HepG2 (cell line): Measurements from ENCODE around the gene SERPINB1. TPM values are rescaled to one million over a fixed set of nuclear protein-coding genes. Genes with fewer than 3 reads are reported as not detected.
A peak's percentile ranks its signal among the peaks of the same experiment; 100 is the strongest.

ENCODE experiments used
- KMT2B ChIP-seq: IDR thresholded peaks from 2 replicates; pipeline ENCODE4 v1.6.1; 2016; ENCODE audit warnings: missing genetic modification reagents, missing compliant biosample characterization
- NCOA1 ChIP-seq: sonication (generic); formaldehyde crosslinking; IDR thresholded peaks from 2 replicates; pipeline ENCODE4 v1.9.0; 2021; ENCODE audit warnings: missing genetic modification reagents
- NFAT5 ChIP-seq: sonication (generic); formaldehyde crosslinking; IDR thresholded peaks from 2 replicates; pipeline ENCODE4 v1.4.0; 2020; ENCODE audit warnings: missing genetic modification reagents
- PCBP2 ChIP-seq: fragments of 200-400 bp; formaldehyde crosslinking; optimal IDR thresholded peaks from 2 replicates; pipeline ENCODE3; 2018; ENCODE audit warnings: low read length, low read depth; ENCODE audit not compliant: poor library complexity, severe bottlenecking
- RFXANK ChIP-seq: IDR thresholded peaks from 2 replicates; pipeline ENCODE4 v1.6.1; 2016
- SATB2 ChIP-seq: sonication (generic); formaldehyde crosslinking; IDR thresholded peaks from 2 replicates; pipeline ENCODE4 v1.5.0; 2020; ENCODE audit warnings: missing genetic modification reagents
- SNAPC2 ChIP-seq: sonication (generic); formaldehyde crosslinking; IDR thresholded peaks from 2 replicates; pipeline ENCODE4 v1.8.1; 2022; ENCODE audit warnings: mild to moderate bottlenecking, missing genetic modification reagents
- ZBTB10 ChIP-seq: sonication (generic); formaldehyde crosslinking; IDR thresholded peaks from 2 replicates; pipeline ENCODE4 v1.4.0; 2020; ENCODE audit warnings: missing genetic modification reagents, borderline replicate concordance
- ZBTB38 ChIP-seq: sonication (generic); formaldehyde crosslinking; IDR thresholded peaks from 2 replicates; pipeline ENCODE4 v1.5.1; 2020; ENCODE audit warnings: mild to moderate bottlenecking, missing genetic modification reagents
- ZFY ChIP-seq: sonication (generic); formaldehyde crosslinking; IDR thresholded peaks from 2 replicates; pipeline ENCODE4 v1.4.0; 2020; ENCODE audit warnings: missing genetic modification reagents
- ZSCAN31 ChIP-seq: sonication (generic); formaldehyde crosslinking; IDR thresholded peaks from 2 replicates; pipeline ENCODE4 v1.5.0; 2020; ENCODE audit warnings: low read depth, mild to moderate bottlenecking, missing genetic modification reagents
- polyA plus RNA-seq, 8 experiments: library from polyadenylated mRNA; depleted of rRNA in 3 of 8; stranded (reverse) in 7 of 8; unstranded in 1 of 8; fragments of >200 nt; fragmentation: Illumina TruSeq in 4 of 8; extraction: Trizol in 4 of 8; gene quantifications; 2 replicates each; pipeline versions ENCODE4 v1.2.1 to v1.2.3, GENCODE V29; 2011 to 2016; ENCODE audit warnings: low read depth in 4 of 8, missing spikeins in 1 of 8, mixed read lengths in 1 of 8; ENCODE audit not compliant: insufficient read depth in 1 of 8
- total RNA-seq, 5 experiments: library from RNA; depleted of rRNA; stranded (reverse); fragments of >200 nt; fragmentation: Illumina TruSeq; extraction: Trizol; gene quantifications; 2 replicates each; pipeline ENCODE4 v1.2.3, GENCODE V29; 2016; ENCODE audit warnings: low read depth in 1 of 5
- TF ChIP-seq, protein P1 (sequence below): sonication (generic); formaldehyde crosslinking; IDR thresholded peaks from 2 replicates; pipeline ENCODE4 v1.5.0; 2020; ENCODE audit warnings: missing genetic modification reagents
- TF ChIP-seq, protein P2 (sequence below): sonication (generic); formaldehyde crosslinking; conservative IDR thresholded peaks from 2 replicates; pipeline ENCODE4 v1.4.0; 2020; ENCODE audit warnings: mild to moderate bottlenecking, missing genetic modification reagents, moderate library complexity
- TF ChIP-seq, protein P3 (sequence below): sonication (generic); formaldehyde crosslinking; IDR thresholded peaks from 2 replicates; pipeline ENCODE4 v1.4.0; 2020; ENCODE audit warnings: mild to moderate bottlenecking, missing genetic modification reagents

Gene SERPINB1
- total and polyA plus RNA-seq, 2 of the 13 experiments (the other 11 are each of a cell fraction or from before 2014, with no cell fraction given), result 41.4 to 60.5 TPM

DNA sequence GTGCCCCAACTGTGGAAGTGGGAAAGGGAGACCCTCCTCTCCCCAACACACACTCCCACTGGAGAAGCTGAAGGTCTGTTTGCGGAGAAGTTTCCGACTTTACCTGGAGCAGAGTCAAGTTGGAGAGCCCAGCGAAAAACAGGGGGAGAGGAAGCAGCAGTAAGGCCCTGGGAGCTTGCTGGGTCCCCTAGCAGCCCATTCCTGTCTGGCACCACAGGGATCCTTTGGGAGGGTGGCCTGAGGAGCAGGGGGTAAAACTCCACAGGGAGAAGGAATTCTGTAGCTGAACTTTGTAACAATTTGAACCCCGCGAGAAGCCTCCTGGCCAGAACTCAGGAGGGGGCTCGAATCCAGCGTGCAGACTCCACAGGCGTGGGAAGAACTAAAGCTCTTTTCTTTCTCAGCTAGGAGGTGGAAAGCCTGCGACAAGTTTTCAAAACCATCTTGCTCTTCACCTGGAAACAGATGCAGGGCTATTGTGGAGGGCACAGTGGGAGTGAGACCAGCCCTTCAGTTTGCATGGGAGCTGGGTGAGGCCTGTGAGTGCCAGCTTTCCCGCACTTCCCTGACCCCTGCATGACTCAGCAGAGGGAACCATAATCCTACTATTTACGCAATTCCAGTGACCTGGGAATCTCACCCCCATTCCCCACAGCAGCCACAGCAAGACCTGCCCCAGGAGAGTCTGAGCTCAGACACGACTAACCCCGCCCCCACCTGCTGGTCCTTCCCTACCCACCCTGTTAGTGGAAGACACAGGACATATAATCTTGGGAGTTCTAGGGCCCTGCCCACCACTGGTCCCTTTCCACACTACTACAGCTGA, 35.6 kb upstream of the SERPINB1 start (continued):
- TF ChIP-seq, protein P1, sequence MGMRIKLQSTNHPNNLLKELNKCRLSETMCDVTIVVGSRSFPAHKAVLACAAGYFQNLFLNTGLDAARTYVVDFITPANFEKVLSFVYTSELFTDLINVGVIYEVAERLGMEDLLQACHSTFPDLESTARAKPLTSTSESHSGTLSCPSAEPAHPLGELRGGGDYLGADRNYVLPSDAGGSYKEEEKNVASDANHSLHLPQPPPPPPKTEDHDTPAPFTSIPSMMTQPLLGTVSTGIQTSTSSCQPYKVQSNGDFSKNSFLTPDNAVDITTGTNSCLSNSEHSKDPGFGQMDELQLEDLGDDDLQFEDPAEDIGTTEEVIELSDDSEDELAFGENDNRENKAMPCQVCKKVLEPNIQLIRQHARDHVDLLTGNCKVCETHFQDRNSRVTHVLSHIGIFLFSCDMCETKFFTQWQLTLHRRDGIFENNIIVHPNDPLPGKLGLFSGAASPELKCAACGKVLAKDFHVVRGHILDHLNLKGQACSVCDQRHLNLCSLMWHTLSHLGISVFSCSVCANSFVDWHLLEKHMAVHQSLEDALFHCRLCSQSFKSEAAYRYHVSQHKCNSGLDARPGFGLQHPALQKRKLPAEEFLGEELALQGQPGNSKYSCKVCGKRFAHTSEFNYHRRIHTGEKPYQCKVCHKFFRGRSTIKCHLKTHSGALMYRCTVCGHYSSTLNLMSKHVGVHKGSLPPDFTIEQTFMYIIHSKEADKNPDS (CRISPR knock-in tag), result peak; percentile 81
- TF ChIP-seq ZFY (CRISPR knock-in tag) (peak; percentile 71), SNAPC2 (no peak), ZBTB10 (CRISPR knock-in tag) (peak; percentile 49; the same call in 1 of the 2 replicates), SATB2 (no peak), ZSCAN31 (peak; percentile 2; the same call in 1 of the 2 replicates), NCOA1 (CRISPR knock-in tag) (no peak), PCBP2 (no peak), ZBTB38 (CRISPR knock-in tag) (peak; percentile 59; the same call in 1 of the 2 replicates), RFXANK (no peak), NFAT5 (no peak), KMT2B (CRISPR knock-in tag) (no peak)
- TF ChIP-seq, protein P2, sequence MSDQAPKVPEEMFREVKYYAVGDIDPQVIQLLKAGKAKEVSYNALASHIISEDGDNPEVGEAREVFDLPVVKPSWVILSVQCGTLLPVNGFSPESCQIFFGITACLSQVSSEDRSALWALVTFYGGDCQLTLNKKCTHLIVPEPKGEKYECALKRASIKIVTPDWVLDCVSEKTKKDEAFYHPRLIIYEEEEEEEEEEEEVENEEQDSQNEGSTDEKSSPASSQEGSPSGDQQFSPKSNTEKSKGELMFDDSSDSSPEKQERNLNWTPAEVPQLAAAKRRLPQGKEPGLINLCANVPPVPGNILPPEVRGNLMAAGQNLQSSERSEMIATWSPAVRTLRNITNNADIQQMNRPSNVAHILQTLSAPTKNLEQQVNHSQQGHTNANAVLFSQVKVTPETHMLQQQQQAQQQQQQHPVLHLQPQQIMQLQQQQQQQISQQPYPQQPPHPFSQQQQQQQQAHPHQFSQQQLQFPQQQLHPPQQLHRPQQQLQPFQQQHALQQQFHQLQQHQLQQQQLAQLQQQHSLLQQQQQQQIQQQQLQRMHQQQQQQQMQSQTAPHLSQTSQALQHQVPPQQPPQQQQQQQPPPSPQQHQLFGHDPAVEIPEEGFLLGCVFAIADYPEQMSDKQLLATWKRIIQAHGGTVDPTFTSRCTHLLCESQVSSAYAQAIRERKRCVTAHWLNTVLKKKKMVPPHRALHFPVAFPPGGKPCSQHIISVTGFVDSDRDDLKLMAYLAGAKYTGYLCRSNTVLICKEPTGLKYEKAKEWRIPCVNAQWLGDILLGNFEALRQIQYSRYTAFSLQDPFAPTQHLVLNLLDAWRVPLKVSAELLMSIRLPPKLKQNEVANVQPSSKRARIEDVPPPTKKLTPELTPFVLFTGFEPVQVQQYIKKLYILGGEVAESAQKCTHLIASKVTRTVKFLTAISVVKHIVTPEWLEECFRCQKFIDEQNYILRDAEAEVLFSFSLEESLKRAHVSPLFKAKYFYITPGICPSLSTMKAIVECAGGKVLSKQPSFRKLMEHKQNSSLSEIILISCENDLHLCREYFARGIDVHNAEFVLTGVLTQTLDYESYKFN (CRISPR knock-in tag), result no peak; the same call in 1 of the 2 replicates
- TF ChIP-seq, protein P3, sequence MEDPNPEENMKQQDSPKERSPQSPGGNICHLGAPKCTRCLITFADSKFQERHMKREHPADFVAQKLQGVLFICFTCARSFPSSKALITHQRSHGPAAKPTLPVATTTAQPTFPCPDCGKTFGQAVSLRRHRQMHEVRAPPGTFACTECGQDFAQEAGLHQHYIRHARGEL (CRISPR knock-in tag), result no peak
